Activated CD4-positive, alpha-beta T cell treated with anti-CD3 and anti-CD28 coated beads for 4 hours (primary cell): Measurements from ENCODE around the gene REXO5.

ENCODE experiments used
- DNase-seq, 2 donors: peaks; one replicate each; pipeline ENCODE4 v3.0.0-alpha.2; 2020

REXO5 gene

GRCh38 chr16:20873331-20873730 lies 67.0 kb downstream of the REXO5 start:
- DNase-seq, result no peak

GRCh38 chr16:20874088-20874581 lies 67.8 kb downstream of the REXO5 start:
- DNase-seq, result no peak

GRCh38 chr16:20875355-20875650 lies 69.0 kb downstream of the REXO5 start:
- no peak for DNase-seq

GRCh38 chr16:20878682-20879147 lies 72.4 kb downstream of the REXO5 start:
- no peak for DNase-seq

- DNase-seq, result no peak
Observed at GRCh38 chr16:20879175-20880040, 73.1 kb downstream of the REXO5 start.

GRCh38 chr16:20880867-20881502 lies 74.7 kb downstream of the REXO5 start:
- DNase-seq, result no peak

- DNase-seq, result no peak
Observed at GRCh38 chr16:20881503-20881878, 75.2 kb downstream of the REXO5 start.

- DNase-seq, result no peak
Observed at GRCh38 chr16:20883554-20884239, 77.4 kb downstream of the REXO5 start.

- DNase-seq, result no peak
Observed at GRCh38 chr16:20884240-20884556, 77.9 kb downstream of the REXO5 start.

GRCh38 chr16:20886320-20886719 lies 80.0 kb downstream of the REXO5 start:
- no peak for DNase-seq

- DNase-seq, result no peak
Observed at GRCh38 chr16:20887207-20887606, 80.9 kb downstream of the REXO5 start.

GRCh38 chr16:20889625-20890275 lies 83.4 kb downstream of the REXO5 start:
- no peak for DNase-seq

GRCh38 chr16:20894388-20894787 lies 88.1 kb downstream of the REXO5 start:
- DNase-seq, result no peak

- no peak for DNase-seq
Observed at GRCh38 chr16:20897253-20897897, 91.0 kb downstream of the REXO5 start.

GRCh38 chr16:20897922-20898321 lies 91.6 kb downstream of the REXO5 start:
- no peak for DNase-seq

GRCh38 chr16:20899071-20899470 lies 92.7 kb downstream of the REXO5 start:
- no peak for DNase-seq
